NCI-H2081 treated with DMSO at 0.1 percent for 48 hours (cell line): Measurements from ENCODE around the gene SHMT2.

Source experiments
- DNase-seq: peaks from one replicate; lab custom pipeline; 2025; lab: John Stamatoyannopoulos, UW

Gene SHMT2

GRCh38 chr12:57227315-57228115, 2.0 kb upstream of the SHMT2 start:
- DNase-seq: no peak

GRCh38 chr12:57229046-57229633, 371 bp upstream of the SHMT2 start:
- DNase-seq: no peak

- DNase-seq: no peak
Observed at GRCh38 chr12:57230381-57231155, 1.1 kb downstream of the SHMT2 start.

- no peak for DNase-seq
Observed at GRCh38 chr12:57231276-57232021, 1.9 kb downstream of the SHMT2 start.

- DNase-seq: no peak
Observed at GRCh38 chr12:57232156-57232756, 2.7 kb downstream of the SHMT2 start.

GRCh38 chr12:57233357-57234232, 4.1 kb downstream of the SHMT2 start:
- no peak for DNase-seq

GRCh38 chr12:57234233-57234570, 4.7 kb downstream of the SHMT2 start:
- no peak for DNase-seq

- DNase-seq: no peak
Observed at GRCh38 chr12:57234571-57235016, 5.1 kb downstream of the SHMT2 start.

- no peak for DNase-seq
Observed at GRCh38 chr12:57235017-57235727, 5.7 kb downstream of the SHMT2 start.

- no peak for DNase-seq
Observed at GRCh38 chr12:57235728-57236131, 6.2 kb downstream of the SHMT2 start.

GRCh38 chr12:57236201-57236924, 6.9 kb downstream of the SHMT2 start:
- DNase-seq: no peak

GRCh38 chr12:57236925-57237595, 7.5 kb downstream of the SHMT2 start:
- DNase-seq: no peak

- DNase-seq: no peak
Observed at GRCh38 chr12:57237596-57237931, 8.1 kb downstream of the SHMT2 start.

GRCh38 chr12:57237932-57238853, 8.7 kb downstream of the SHMT2 start:
- DNase-seq: no peak

- peak; percentile 27 for DNase-seq
Observed at GRCh38 chr12:57238854-57239554, 9.5 kb downstream of the SHMT2 start.

- DNase-seq: no peak
Observed at GRCh38 chr12:57239587-57240065, 10.1 kb downstream of the SHMT2 start.
